SU-DHL-6 (cell line): ENCODE data around the gene CHTOP.

Experiments used
- EZH2phosphoT487 ChIP-seq: fragments of 200-600 bp; sonication (generic), shearing (Covaris generic); conservative IDR thresholded peaks from 2 replicates; pipeline ENCODE4 v1.6.1; 2018; ENCODE audit warnings: mild to moderate bottlenecking, antibody characterized with exemption, low read length, moderate library complexity, mixed read lengths
- TF ChIP-seq, protein P1 (sequence below): fragments of 200-600 bp; sonication (generic); IDR thresholded peaks from one replicate; pipeline ENCODE4 v1.5.1; 2017; ENCODE audit warnings: antibody characterized with exemption, mild to moderate bottlenecking, low read length, moderate library complexity; ENCODE audit not compliant: insufficient read depth, poor library complexity, severe bottlenecking

DNA sequence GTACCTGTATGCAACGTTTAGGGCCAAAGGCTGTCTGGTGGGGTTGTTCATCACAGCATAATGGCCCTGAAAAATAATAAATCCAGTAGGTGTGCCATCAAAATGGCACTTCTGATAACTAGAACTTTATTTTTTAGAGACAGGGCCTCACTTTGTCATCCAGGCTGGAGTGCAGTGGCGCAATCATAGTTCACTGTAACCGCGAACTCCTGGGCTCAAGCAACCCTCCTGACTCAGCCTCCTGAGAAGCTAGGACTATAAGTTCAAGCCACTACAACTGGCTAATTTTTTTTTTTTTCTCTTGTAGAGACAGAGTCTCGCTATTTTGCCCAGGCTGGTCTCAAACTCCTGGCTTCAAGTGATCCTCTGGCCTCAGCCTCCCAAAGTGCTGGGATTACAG is 29.3 kb downstream of the CHTOP start:
- TF ChIP-seq, protein P1, sequence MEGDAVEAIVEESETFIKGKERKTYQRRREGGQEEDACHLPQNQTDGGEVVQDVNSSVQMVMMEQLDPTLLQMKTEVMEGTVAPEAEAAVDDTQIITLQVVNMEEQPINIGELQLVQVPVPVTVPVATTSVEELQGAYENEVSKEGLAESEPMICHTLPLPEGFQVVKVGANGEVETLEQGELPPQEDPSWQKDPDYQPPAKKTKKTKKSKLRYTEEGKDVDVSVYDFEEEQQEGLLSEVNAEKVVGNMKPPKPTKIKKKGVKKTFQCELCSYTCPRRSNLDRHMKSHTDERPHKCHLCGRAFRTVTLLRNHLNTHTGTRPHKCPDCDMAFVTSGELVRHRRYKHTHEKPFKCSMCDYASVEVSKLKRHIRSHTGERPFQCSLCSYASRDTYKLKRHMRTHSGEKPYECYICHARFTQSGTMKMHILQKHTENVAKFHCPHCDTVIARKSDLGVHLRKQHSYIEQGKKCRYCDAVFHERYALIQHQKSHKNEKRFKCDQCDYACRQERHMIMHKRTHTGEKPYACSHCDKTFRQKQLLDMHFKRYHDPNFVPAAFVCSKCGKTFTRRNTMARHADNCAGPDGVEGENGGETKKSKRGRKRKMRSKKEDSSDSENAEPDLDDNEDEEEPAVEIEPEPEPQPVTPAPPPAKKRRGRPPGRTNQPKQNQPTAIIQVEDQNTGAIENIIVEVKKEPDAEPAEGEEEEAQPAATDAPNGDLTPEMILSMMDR, result no peak
- no peak for TF ChIP-seq EZH2phosphoT487
